ENCODE measurements around the gene RGS13.

The RGS13 gene

GRCh38 chr1:192610112-192610889 is 25.6 kb upstream of the RGS13 start:
- Histone ChIP-seq H3K27me3 (ENCODE audit: insufficient read depth, low read length, poor library complexity, severe bottlenecking) (no peaks in the 10 kb centered on the region), H3K4me2 (ENCODE audit: low read depth, low read length, poor library complexity, severe bottlenecking) (no peak overlapping the region), H3K9ac (ENCODE audit: low read depth, low read length, poor library complexity, severe bottlenecking) (no peak overlapping the region), H4K20me1 (ENCODE audit: insufficient read depth, low read length, poor library complexity, severe bottlenecking) (no peaks in the 10 kb centered on the region), H3K9me2 (replicated peaks; ENCODE audit: low read depth, low read length) (no peaks in the 10 kb centered on the region), H3F3A (ENCODE audit: low read depth) (no peaks in the 10 kb centered on the region), H3K79me2 (ENCODE audit: insufficient read depth, low read length) (no peaks in the 10 kb centered on the region), H3K9me3 (ENCODE audit: insufficient read depth, low read depth, low read length) (no peaks in the 10 kb centered on the region), H3K4me3 (ENCODE audit: low read length, poor library complexity, severe bottlenecking) (no peak overlapping the region), H3K4me1 (ENCODE audit: insufficient read depth, low read length, poor library complexity, severe bottlenecking) (peaks cover 3% of the 10 kb centered on the region), H3K36me3 (ENCODE audit: insufficient read depth, low read length) (no peaks in the 10 kb centered on the region), H2AFZ (ENCODE audit: low read length) (no peak overlapping the region)
- TF ChIP-seq CTCF (conservative IDR thresholded peaks at IDR 0.05; ENCODE audit: low read length), result peak; percentile 59
- no peak for TF ChIP-seq EZH2phosphoT487 (IDR thresholded peaks at IDR 0.05; ENCODE audit: borderline replicate concordance)

- Histone ChIP-seq H3K79me2 (ENCODE audit: insufficient read depth, low read length) (no peaks in the 10 kb centered on the region), H4K20me1 (ENCODE audit: insufficient read depth, low read length, poor library complexity, severe bottlenecking) (no peaks in the 10 kb centered on the region), H3K9me2 (replicated peaks; ENCODE audit: low read depth, low read length) (no peaks in the 10 kb centered on the region), H3K27me3 (ENCODE audit: insufficient read depth, low read length, poor library complexity, severe bottlenecking) (no peaks in the 10 kb centered on the region), H3K4me1 (ENCODE audit: insufficient read depth, low read length, poor library complexity, severe bottlenecking) (no peaks in the 10 kb centered on the region), H3F3A (ENCODE audit: low read depth) (no peaks in the 10 kb centered on the region), H2AFZ (ENCODE audit: low read length) (no peak overlapping the region), H3K9me3 (ENCODE audit: insufficient read depth, low read depth, low read length) (no peaks in the 10 kb centered on the region), H3K4me2 (ENCODE audit: low read depth, low read length, poor library complexity, severe bottlenecking) (no peak overlapping the region), H3K9ac (ENCODE audit: low read depth, low read length, poor library complexity, severe bottlenecking) (no peak overlapping the region), H3K36me3 (ENCODE audit: insufficient read depth, low read length) (no peaks in the 10 kb centered on the region), H3K4me3 (ENCODE audit: low read length, poor library complexity, severe bottlenecking) (no peak overlapping the region)
- TF ChIP-seq EZH2phosphoT487 (IDR thresholded peaks at IDR 0.05; ENCODE audit: borderline replicate concordance) (no peak), CTCF (conservative IDR thresholded peaks at IDR 0.05; ENCODE audit: low read length) (no peak)
These were observed 20.9 kb upstream of the RGS13 start for GRCh38 chr1:192615055-192615454.

DNA sequence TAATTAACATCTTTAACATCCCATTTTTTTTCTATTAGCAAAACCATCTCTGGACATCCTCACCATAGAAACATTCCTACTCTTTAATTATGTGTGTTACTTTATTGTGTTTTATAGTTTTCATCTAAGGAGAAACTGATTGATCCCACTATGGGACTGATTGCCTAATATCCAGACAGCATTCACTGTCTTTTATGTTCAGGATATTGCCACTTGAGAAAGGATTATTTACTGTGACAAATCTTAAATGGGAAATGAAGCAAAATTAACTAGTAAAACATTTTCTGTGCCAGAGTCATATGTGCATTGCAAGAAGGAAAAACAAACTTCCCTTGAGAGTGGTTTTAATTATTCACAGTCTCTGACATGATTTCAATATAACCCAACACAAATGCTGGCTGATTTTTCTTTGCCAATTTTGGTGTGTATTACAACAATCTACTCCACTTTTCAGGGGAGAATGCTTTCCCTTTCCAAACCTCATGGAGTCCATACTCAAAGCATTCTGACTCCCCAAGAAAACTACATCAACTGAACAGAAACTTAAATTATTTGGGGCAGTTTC is 15.8 kb upstream of the RGS13 start:
- Histone ChIP-seq H4K20me1 (ENCODE audit: insufficient read depth, low read length, poor library complexity, severe bottlenecking) (no peaks in the 10 kb centered on the region), H3K4me3 (ENCODE audit: low read length, poor library complexity, severe bottlenecking) (no peak overlapping the region), H3K9me2 (replicated peaks; ENCODE audit: low read depth, low read length) (no peaks in the 10 kb centered on the region), H3K4me2 (ENCODE audit: low read depth, low read length, poor library complexity, severe bottlenecking) (no peak overlapping the region), H3K27me3 (ENCODE audit: insufficient read depth, low read length, poor library complexity, severe bottlenecking) (no peaks in the 10 kb centered on the region), H3F3A (ENCODE audit: low read depth) (no peaks in the 10 kb centered on the region), H2AFZ (ENCODE audit: low read length) (no peak overlapping the region), H3K36me3 (ENCODE audit: insufficient read depth, low read length) (no peaks in the 10 kb centered on the region), H3K4me1 (ENCODE audit: insufficient read depth, low read length, poor library complexity, severe bottlenecking) (no peaks in the 10 kb centered on the region), H3K79me2 (ENCODE audit: insufficient read depth, low read length) (no peaks in the 10 kb centered on the region), H3K9me3 (ENCODE audit: insufficient read depth, low read depth, low read length) (no peaks in the 10 kb centered on the region), H3K9ac (ENCODE audit: low read depth, low read length, poor library complexity, severe bottlenecking) (no peak overlapping the region)
- TF ChIP-seq CTCF (conservative IDR thresholded peaks at IDR 0.05; ENCODE audit: low read length) (no peak), EZH2phosphoT487 (IDR thresholded peaks at IDR 0.05; ENCODE audit: borderline replicate concordance) (no peak)
